Stomach smooth muscle (tissue), 2 donors: ENCODE measurements around the gene SDCBP2.
A peak's percentile ranks its signal among the peaks of the same experiment; 100 is the strongest.

ENCODE experiments used
- H3K27ac ChIP-seq: one replicate; pipeline ENCODE4 v1.7.0; 2013; ENCODE audit warnings: mild to moderate bottlenecking, low read length, inconsistent platforms
- H3K27me3 ChIP-seq, 2 donors: one replicate each; pipeline ENCODE4 v1.7.0; 2013; ENCODE audit warnings: low read length in 2 of 2; ENCODE audit not compliant: insufficient read depth in 2 of 2, control insufficient read depth in 1 of 2
- H3K36me3 ChIP-seq, 2 donors: one replicate each; pipeline ENCODE4 v1.7.0; 2013; ENCODE audit warnings: low read length in 2 of 2; ENCODE audit not compliant: control insufficient read depth in 2 of 2, insufficient read depth in 2 of 2
- H3K4me1 ChIP-seq: one replicate; pipeline ENCODE4 v1.7.0; 2013; ENCODE audit warnings: low read length; ENCODE audit not compliant: control insufficient read depth, insufficient read depth
- H3K4me3 ChIP-seq, 2 donors: one replicate each; pipeline ENCODE4 v1.7.0; 2013; ENCODE audit warnings: low read length in 2 of 2
- H3K9ac ChIP-seq, 2 donors: one replicate each; pipeline ENCODE4 v1.7.0; 2013; ENCODE audit warnings: low read length in 2 of 2, mild to moderate bottlenecking in 1 of 2
- H3K9me3 ChIP-seq, 2 donors: one replicate each; pipeline ENCODE4 v1.7.0; 2013; ENCODE audit warnings: low read length in 2 of 2; ENCODE audit not compliant: control insufficient read depth in 2 of 2
- donor health status: healthy.
- donor health status: Pancreatic carcinoma.

SDCBP2 gene

DNA sequence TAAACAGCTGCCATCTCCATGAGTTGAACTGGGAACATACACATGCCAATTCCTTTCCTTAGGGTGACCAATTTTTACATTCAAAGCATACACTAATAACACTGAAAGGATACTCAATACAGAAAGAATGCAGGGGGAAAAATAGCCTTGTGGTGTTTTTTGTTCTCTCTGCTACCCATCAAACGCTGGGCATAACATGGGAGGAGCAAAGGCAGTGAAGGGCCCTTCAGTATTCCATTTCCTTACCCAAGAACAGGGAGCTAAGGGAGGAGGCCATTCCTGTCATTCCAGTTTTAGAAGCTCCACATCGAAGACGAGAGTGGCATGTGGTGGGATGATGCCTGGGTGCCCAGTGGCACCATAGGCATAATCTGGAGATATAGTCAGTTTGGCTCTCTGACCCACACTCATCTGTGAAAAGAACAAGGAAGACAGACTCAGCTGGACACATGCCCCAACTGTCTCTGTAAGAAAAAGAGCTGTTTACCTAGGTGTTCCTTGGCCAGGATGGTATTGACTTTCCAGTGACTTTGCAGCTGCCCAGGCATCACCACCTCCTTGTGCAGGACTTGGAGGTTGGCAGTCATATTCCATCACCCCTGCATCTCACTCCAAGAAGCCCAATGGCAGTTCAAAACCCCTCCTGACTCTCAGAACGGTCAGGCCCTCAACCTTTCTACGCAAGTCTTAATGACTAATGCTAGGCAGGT lies 43.0 kb upstream of the SDCBP2 start:
- H3K27ac ChIP-seq = no peak overlapping the region
- H3K4me1 ChIP-seq = peaks cover 19% of the 10 kb centered on the region
- H3K9ac ChIP-seq = no peak overlapping the region
- H3K36me3 ChIP-seq = peaks cover 10 to 36% of the 10 kb centered on the region in 2 donors
- no peak overlapping the region for H3K4me3 ChIP-seq
- H3K9me3 ChIP-seq = no peaks in the 10 kb centered on the region
- no peaks in the 10 kb centered on the region for H3K27me3 ChIP-seq

DNA sequence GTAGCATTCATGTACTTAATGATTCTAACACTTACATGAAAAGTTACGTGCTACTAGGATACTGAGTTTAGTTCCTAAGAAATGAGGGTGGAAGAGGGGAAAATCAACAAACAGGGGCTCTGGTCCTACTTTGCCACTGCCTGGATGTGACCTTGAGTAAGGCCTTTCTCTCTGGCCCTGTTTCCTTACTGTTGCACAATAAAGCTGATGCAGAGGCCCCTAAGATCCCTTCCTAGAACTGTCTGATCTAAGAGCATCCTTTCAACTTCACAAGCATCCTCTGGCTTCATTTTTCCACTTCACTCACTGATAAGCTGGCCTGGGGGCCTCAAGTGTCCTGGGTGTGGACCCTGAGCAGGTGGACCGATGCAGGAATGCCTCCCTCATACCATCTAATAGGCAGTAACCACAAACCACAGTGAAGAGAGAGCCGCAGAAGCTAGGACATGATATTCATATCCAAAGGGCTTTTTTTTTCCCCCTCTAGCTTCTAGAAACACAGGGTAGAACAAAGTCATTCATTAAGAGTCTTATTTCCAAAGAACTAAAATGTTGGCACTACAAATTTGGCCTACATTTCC lies 42.4 kb upstream of the SDCBP2 start:
- peak overlapping the region in 1 of 2 donors; percentile 29 for H3K9ac ChIP-seq
- H3K4me1 ChIP-seq = peaks cover 18% of the 10 kb centered on the region
- H3K36me3 ChIP-seq = peaks cover 10 to 36% of the 10 kb centered on the region in 2 donors
- no peak overlapping the region for H3K27ac ChIP-seq
- H3K27me3 ChIP-seq = no peaks in the 10 kb centered on the region
- no peak overlapping the region for H3K4me3 ChIP-seq
- no peaks in the 10 kb centered on the region for H3K9me3 ChIP-seq

DNA sequence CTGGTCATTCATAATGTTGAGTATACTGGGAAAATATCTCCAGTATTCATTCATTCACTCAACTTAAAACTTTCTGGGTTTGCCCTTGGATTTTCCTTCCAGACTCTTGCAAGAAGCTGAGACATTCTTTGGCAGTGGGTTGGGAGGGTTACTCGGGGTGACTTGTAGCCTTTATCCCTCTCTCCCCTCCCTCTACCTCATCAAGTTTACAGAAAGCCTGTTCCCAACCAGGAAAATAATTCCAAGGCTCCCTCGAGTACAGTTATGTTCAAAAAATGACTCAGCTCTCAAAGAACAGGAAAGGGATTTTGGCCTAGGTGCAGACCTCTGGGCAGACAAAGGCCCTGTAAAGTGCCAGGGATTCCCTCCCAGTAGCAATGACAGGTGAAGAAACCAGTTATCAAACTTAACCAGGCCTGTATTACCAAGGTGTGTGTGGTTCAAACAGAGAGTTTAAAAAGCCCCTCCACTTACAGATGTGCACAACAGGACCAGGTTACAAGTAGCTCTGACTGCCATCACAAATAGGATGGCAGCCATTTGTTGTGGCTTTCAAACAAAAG lies 41.7 kb upstream of the SDCBP2 start:
- H3K9me3 ChIP-seq = no peaks in the 10 kb centered on the region
- no peak overlapping the region for H3K27ac ChIP-seq
- peaks cover 10 to 33% of the 10 kb centered on the region in 2 donors for H3K36me3 ChIP-seq
- no peak overlapping the region for H3K9ac ChIP-seq
- no peak overlapping the region for H3K4me3 ChIP-seq
- H3K4me1 ChIP-seq = peaks cover 13% of the 10 kb centered on the region
- no peaks in the 10 kb centered on the region for H3K27me3 ChIP-seq

GRCh38 chr20:1369970-1370369 lies 41.0 kb upstream of the SDCBP2 start:
- Histone ChIP-seq H3K27ac (no peak overlapping the region), H3K9ac (no peak overlapping the region), H3K36me3 (peaks cover 10 to 30% of the 10 kb centered on the region in 2 donors)

GRCh38 chr20:1368448-1369199 lies 39.7 kb upstream of the SDCBP2 start:
- no peak overlapping the region for H3K4me3 ChIP-seq
- peaks cover 8% of the 10 kb centered on the region for H3K4me1 ChIP-seq
- H3K9me3 ChIP-seq = no peaks in the 10 kb centered on the region
- H3K9ac ChIP-seq = no peak overlapping the region
- H3K36me3 ChIP-seq = peaks cover 10 to 27% of the 10 kb centered on the region in 2 donors
- H3K27ac ChIP-seq = no peak overlapping the region
- no peaks in the 10 kb centered on the region for H3K27me3 ChIP-seq

More at GRCh38 chr20:1369970-1370369, 41.0 kb upstream of the SDCBP2 start:
- no peak overlapping the region for H3K4me3 ChIP-seq
- H3K4me1 ChIP-seq = peaks cover 10% of the 10 kb centered on the region
- H3K27me3 ChIP-seq = no peaks in the 10 kb centered on the region
- no peaks in the 10 kb centered on the region for H3K9me3 ChIP-seq

GRCh38 chr20:1367479-1367878 lies 38.5 kb upstream of the SDCBP2 start:
- no peaks in the 10 kb centered on the region for H3K27me3 ChIP-seq
- peaks cover 10 to 29% of the 10 kb centered on the region in 2 donors for H3K36me3 ChIP-seq
- no peaks in the 10 kb centered on the region for H3K9me3 ChIP-seq
- no peak overlapping the region for H3K9ac ChIP-seq
- H3K4me1 ChIP-seq = peaks cover 7% of the 10 kb centered on the region
- no peak overlapping the region for H3K4me3 ChIP-seq
- H3K27ac ChIP-seq = no peak overlapping the region

DNA sequence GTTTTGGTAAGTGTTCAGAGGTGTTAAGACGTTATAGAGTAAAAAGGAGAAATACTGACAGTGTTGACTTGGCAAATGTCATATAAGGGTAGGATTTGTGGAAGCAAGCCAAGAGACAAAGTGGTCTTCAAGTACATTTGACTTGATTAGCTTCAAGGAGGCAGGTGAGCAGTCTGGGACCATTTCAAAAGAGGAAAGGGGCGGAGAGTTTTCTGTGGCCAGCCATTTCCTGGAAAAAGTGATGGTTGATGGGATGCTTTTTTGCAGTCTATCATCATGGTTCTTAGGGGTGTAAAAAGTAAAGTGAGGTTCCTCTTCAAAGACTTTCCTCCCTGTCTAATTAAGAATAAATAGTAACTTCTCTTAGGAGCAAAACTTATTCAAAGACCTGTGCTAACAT lies 35.2 kb upstream of the SDCBP2 start:
- peaks cover 26 to 31% of the 10 kb centered on the region in 2 donors for H3K36me3 ChIP-seq
- no peaks in the 10 kb centered on the region for H3K27me3 ChIP-seq
- H3K4me1 ChIP-seq = no peaks in the 10 kb centered on the region
- H3K4me3 ChIP-seq = no peak overlapping the region
- no peaks in the 10 kb centered on the region for H3K9me3 ChIP-seq
- H3K9ac ChIP-seq = no peak overlapping the region
- no peak overlapping the region for H3K27ac ChIP-seq

DNA sequence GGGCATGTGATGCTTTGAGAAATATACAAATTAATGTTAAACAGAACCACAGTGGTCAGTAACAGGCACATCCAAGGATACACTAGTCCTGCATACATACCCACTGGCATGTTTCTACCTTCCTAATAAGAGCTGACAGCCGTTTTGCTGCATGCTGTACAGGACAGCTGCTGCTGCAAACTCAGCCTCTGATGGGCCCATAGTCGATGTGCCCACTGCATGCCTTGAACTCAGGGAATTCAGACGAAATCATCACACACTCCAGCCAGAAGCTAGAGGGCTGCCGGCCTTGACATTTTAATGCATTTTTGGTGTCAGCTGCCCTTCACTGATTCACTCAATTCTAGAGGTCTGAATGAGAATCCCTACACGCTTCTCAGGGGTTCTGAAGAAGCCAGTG lies 34.6 kb upstream of the SDCBP2 start:
- Histone ChIP-seq H3K9ac (no peak overlapping the region), H3K9me3 (no peaks in the 10 kb centered on the region), H3K4me3 (no peak overlapping the region), H3K4me1 (no peaks in the 10 kb centered on the region), H3K36me3 (peaks cover 25 to 31% of the 10 kb centered on the region in 2 donors), H3K27ac (no peak overlapping the region), H3K27me3 (no peaks in the 10 kb centered on the region)

- no peaks in the 10 kb centered on the region for H3K4me1 ChIP-seq
- H3K9me3 ChIP-seq = no peaks in the 10 kb centered on the region
- H3K4me3 ChIP-seq = no peak overlapping the region
- no peaks in the 10 kb centered on the region for H3K27me3 ChIP-seq
- peaks cover 23 to 24% of the 10 kb centered on the region in 2 donors for H3K36me3 ChIP-seq
- H3K9ac ChIP-seq = no peak overlapping the region
- no peak overlapping the region for H3K27ac ChIP-seq
Observed at GRCh38 chr20:1362484-1362883, 33.5 kb upstream of the SDCBP2 start.

DNA sequence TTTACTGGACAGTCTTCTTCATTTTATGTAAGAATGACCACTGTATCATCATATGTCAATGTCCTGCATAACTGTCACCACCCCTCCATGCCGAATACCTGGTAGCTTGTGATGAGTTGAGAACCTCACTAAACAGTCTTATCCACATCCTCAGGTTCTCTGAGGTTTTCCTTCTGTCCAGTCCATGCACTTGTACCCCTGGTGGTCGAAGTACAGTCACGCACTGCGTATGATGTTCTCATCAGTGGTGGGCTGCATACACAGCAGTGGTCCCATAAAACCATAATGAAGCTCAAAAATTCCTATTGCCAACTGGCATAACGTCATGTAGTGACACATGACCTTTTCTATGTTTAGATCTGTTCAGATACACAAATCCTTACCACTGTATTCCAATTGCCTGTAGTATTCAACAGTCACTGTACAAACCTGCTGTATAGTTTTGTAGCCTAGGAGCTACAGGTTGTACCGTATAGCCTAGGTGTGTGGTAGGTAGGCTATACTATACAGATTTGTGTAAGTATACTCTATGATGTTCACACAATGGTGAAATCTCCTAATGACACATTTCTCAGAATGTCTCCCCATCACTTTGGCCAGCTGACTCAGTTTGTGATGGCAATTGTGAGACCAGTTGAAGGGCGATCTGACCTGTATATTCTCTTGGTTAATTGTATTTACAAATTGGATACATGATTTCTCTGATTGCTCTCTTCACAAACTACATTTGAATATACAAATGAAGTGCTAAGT lies 31.3 kb upstream of the SDCBP2 start:
- H3K4me1 ChIP-seq = no peaks in the 10 kb centered on the region
- peaks cover 18 to 21% of the 10 kb centered on the region in 2 donors for H3K36me3 ChIP-seq
- no peak overlapping the region for H3K27ac ChIP-seq

More for the DNA sequence above, 31.3 kb upstream of the SDCBP2 start:
- H3K4me3 ChIP-seq = no peak overlapping the region
- no peak overlapping the region for H3K9ac ChIP-seq
- H3K9me3 ChIP-seq = no peaks in the 10 kb centered on the region
- H3K27me3 ChIP-seq = no peaks in the 10 kb centered on the region
